Liver (tissue), 9 donors: ENCODE data around the gene RPS6KC1. TPM values are rescaled to one million over a fixed set of nuclear protein-coding genes. Genes with fewer than 3 reads are reported as not detected.

Source experiments
- DNase-seq: peaks from one replicate; pipeline ENCODE4 v3.0.0-alpha.2; 2017; ENCODE audit warnings: low spot score
- H3K27ac ChIP-seq, 2 donors: one replicate each; pipeline ENCODE4 v1.7.0; 2013; ENCODE audit warnings: inconsistent platforms in 2 of 2, low read length in 2 of 2, control low read depth in 1 of 2, low read depth in 1 of 2, mild to moderate bottlenecking in 1 of 2
- H3K27me3 ChIP-seq, 4 donors: one replicate each; pipeline versions ENCODE4 v1.6.1 to v1.7.0; 2013; ENCODE audit warnings: low read length in 3 of 4, inconsistent platforms in 1 of 4, mild to moderate bottlenecking in 1 of 4, moderate library complexity in 1 of 4; ENCODE audit not compliant: control insufficient read depth in 4 of 4, insufficient read depth in 4 of 4
- H3K36me3 ChIP-seq, 4 donors: one replicate each; pipeline versions ENCODE4 v1.6.1 to v1.7.0; 2013; ENCODE audit warnings: low read length in 3 of 4, mild to moderate bottlenecking in 3 of 4, low read depth in 1 of 4, moderate library complexity in 1 of 4; ENCODE audit not compliant: control insufficient read depth in 4 of 4, insufficient read depth in 3 of 4
- H3K4me1 ChIP-seq, 4 donors: one replicate each; pipeline versions ENCODE4 v1.6.1 to v1.7.0; 2013; ENCODE audit warnings: low read length in 3 of 4, mild to moderate bottlenecking in 3 of 4, moderate library complexity in 1 of 4; ENCODE audit not compliant: control insufficient read depth in 4 of 4, insufficient read depth in 4 of 4
- H3K4me3 ChIP-seq, 3 donors: one replicate each; pipeline versions ENCODE4 v1.6.1 to v1.7.0; 2013; ENCODE audit warnings: low read length in 3 of 3, control low read depth in 1 of 3, low read depth in 1 of 3, mild to moderate bottlenecking in 1 of 3
- H3K9ac ChIP-seq, 2 donors: one replicate each; pipeline ENCODE4 v1.7.0; 2013; ENCODE audit warnings: low read length in 2 of 2, mild to moderate bottlenecking in 2 of 2, moderate library complexity in 2 of 2, control low read depth in 1 of 2, low read depth in 1 of 2
- H3K9me3 ChIP-seq, 4 donors: one replicate each; pipeline versions ENCODE4 v1.6.1 to v1.7.0; 2013; ENCODE audit warnings: low read length in 3 of 4; ENCODE audit not compliant: control insufficient read depth in 4 of 4
- FOXA1 ChIP-seq: IDR thresholded peaks from 2 replicates; pipeline ENCODE4 v1.6.1; 2016; ENCODE audit warnings: antibody characterized with exemption
- FOXA2 ChIP-seq: IDR thresholded peaks from 2 replicates; pipeline ENCODE4 v1.6.1; 2016; ENCODE audit warnings: antibody characterized with exemption
- GABPA ChIP-seq, 2 donors: IDR thresholded peaks in 1 of 2; conservative IDR thresholded peaks in 1 of 2; 2 replicates each; pipeline ENCODE4 v1.6.1; 2016; ENCODE audit warnings: antibody characterized with exemption in 2 of 2, mild to moderate bottlenecking in 1 of 2, moderate library complexity in 1 of 2
- HNF4A ChIP-seq, 2 donors: conservative IDR thresholded peaks; 2 replicates each; pipeline ENCODE4 v1.6.1; 2016; ENCODE audit warnings: antibody characterized with exemption in 2 of 2, mild to moderate bottlenecking in 2 of 2
- JUND ChIP-seq, 2 donors: IDR thresholded peaks; 2 replicates each; pipeline ENCODE4 v1.6.1; 2016; ENCODE audit warnings: antibody characterized with exemption in 2 of 2
- MAX ChIP-seq: IDR thresholded peaks from 2 replicates; pipeline ENCODE4 v1.6.1; 2016; ENCODE audit warnings: antibody characterized with exemption
- NR2F2 ChIP-seq: IDR thresholded peaks from 2 replicates; pipeline ENCODE4 v1.6.1; 2016; ENCODE audit warnings: antibody characterized with exemption
- RAD21 ChIP-seq, 2 donors: IDR thresholded peaks; 2 replicates each; pipeline ENCODE4 v1.6.1; 2016; ENCODE audit warnings: antibody characterized with exemption in 2 of 2, mild to moderate bottlenecking in 2 of 2
- REST ChIP-seq: IDR thresholded peaks from 2 replicates; pipeline ENCODE4 v1.6.1; 2016; ENCODE audit warnings: antibody characterized with exemption, mild to moderate bottlenecking
- SP1 ChIP-seq: IDR thresholded peaks from 2 replicates; pipeline ENCODE4 v1.6.1; 2018; ENCODE audit warnings: antibody characterized with exemption, mild to moderate bottlenecking
- TAF1 ChIP-seq: conservative IDR thresholded peaks from 2 replicates; pipeline ENCODE4 v1.6.1; 2016; ENCODE audit warnings: antibody characterized with exemption, mild to moderate bottlenecking
- YY1 ChIP-seq: IDR thresholded peaks from 2 replicates; pipeline ENCODE4 v1.6.1; 2016; ENCODE audit warnings: antibody characterized with exemption, mild to moderate bottlenecking
- ZBTB33 ChIP-seq: IDR thresholded peaks from 2 replicates; pipeline ENCODE4 v1.6.1; 2016; ENCODE audit warnings: antibody characterized with exemption
- WGBS: extraction: QIAGEN DNeasy Blood & Tissue Kit; methylation state at CpG from one replicate; pipeline ENCODE4 v1.1.7; 2013; 5-methylcytosine and 5-hydroxymethylcytosine counted together
- polyA plus RNA-seq, 2 donors: library from polyadenylated mRNA; stranded (reverse) in 1 of 2; unstranded in 1 of 2; fragments of 200-250 nt in 1 of 2; fragments of >200 nt in 1 of 2; fragmentation: Nextera tagmentation in 1 of 2; extraction: Ambion mirVana in 1 of 2; gene quantifications; one replicate each; pipeline versions ENCODE4 v1.2.1 to v1.2.3, GENCODE V29; 2013 to 2015
- total RNA-seq, 2 donors: library from RNA; depleted of rRNA; stranded (reverse); fragments of >200 nt; gene quantifications; one replicate each; pipeline ENCODE4 v1.2.3, GENCODE V29; 2014
- TF ChIP-seq, protein P1 (sequence below): fragments of 150-350 bp; IDR thresholded peaks from 2 replicates; pipeline ENCODE4 v1.5.1; 2017; ENCODE audit warnings: improper control_type of control experiment, low read depth, low read length; ENCODE audit not compliant: missing input control
- TF ChIP-seq, protein P2 (sequence below): IDR thresholded peaks from 2 replicates; pipeline ENCODE4 v1.6.1; 2016; ENCODE audit warnings: antibody characterized with exemption
- donor health status: healthy.
- donor health status: healthy.
- donor health status: healthy.
- donor health status: healthy.
- donor health status: healthy.

The RPS6KC1 gene
- total and polyA plus RNA-seq, 4 donors = 3.5 to 15.6 (median 9.8) TPM

DNA sequence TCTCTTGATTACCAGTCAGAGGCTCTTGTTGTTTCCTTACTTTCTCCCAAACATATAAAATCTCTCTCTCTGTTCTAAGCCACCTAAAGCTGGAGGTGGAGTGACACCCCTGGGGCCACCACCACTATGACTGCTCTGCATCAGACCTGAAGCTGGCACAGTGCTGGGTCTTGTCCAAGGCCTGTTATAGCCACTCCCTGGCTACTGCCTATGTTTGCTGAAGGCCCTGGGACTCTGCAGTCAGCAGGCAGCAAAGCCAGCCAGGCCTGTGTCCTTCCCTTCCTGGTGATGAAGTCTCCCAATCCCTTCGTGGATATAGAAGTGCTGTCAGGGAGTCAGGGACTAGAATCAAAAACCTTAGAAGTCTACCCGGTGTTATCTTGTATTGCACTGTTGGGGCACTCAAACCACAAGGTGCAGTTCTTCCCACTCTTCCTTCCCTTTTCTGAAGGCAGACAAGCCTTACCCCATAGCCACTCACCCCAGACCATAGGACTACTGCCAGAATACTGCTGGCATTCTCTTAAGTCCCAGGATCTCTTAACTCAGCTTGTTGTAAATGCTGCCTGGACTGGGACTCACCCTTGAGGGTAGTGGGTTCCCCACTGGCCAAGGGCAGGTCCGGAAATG, 103.1 kb downstream of the RPS6KC1 start:
- no peak for TF ChIP-seq RAD21 (IDR thresholded peaks at IDR 0.05)
- TF ChIP-seq MAX = no peak
- TF ChIP-seq REST = no peak
- no peak for TF ChIP-seq ZBTB33
- TF ChIP-seq JUND (IDR thresholded peaks at IDR 0.05) = no peak
- TF ChIP-seq YY1 = no peak
- TF ChIP-seq FOXA2 = no peak
- TF ChIP-seq FOXA1 = no peak
- TF ChIP-seq GABPA (IDR thresholded peaks at IDR 0.05 in 1 of 2, conservative IDR thresholded peaks at IDR 0.05 in 1 of 2) = no peak
- TF ChIP-seq NR2F2 = no peak
- no peak for TF ChIP-seq HNF4A (conservative IDR thresholded peaks at IDR 0.05)
- no peak overlapping the region for H3K27ac ChIP-seq
- no peaks in the 10 kb centered on the region for H3K27me3 ChIP-seq
- no peaks in the 10 kb centered on the region for H3K9me3 ChIP-seq
- 83% methylated on average over 3 of the region's 3 CpGs for WGBS
- no peak overlapping the region for H3K9ac ChIP-seq
- H3K36me3 ChIP-seq = no peaks in the 10 kb centered on the region
- H3K4me1 ChIP-seq = no peaks in the 10 kb centered on the region
- no peak for DNase-seq
- no peak overlapping the region for H3K4me3 ChIP-seq

GRCh38 chr1:213159376-213159775, 108.3 kb downstream of the RPS6KC1 start:
- Histone ChIP-seq H3K4me3 (no peak overlapping the region), H3K9me3 (no peaks in the 10 kb centered on the region), H3K36me3 (no peaks in the 10 kb centered on the region), H3K4me1 (peaks cover 0 to 1% (median 0%) of the 10 kb centered on the region in 4 donors), H3K27ac (no peak overlapping the region), H3K9ac (no peak overlapping the region), H3K27me3 (no peaks in the 10 kb centered on the region)
- no peak for TF ChIP-seq JUND (IDR thresholded peaks at IDR 0.05)
- TF ChIP-seq, protein P1, sequence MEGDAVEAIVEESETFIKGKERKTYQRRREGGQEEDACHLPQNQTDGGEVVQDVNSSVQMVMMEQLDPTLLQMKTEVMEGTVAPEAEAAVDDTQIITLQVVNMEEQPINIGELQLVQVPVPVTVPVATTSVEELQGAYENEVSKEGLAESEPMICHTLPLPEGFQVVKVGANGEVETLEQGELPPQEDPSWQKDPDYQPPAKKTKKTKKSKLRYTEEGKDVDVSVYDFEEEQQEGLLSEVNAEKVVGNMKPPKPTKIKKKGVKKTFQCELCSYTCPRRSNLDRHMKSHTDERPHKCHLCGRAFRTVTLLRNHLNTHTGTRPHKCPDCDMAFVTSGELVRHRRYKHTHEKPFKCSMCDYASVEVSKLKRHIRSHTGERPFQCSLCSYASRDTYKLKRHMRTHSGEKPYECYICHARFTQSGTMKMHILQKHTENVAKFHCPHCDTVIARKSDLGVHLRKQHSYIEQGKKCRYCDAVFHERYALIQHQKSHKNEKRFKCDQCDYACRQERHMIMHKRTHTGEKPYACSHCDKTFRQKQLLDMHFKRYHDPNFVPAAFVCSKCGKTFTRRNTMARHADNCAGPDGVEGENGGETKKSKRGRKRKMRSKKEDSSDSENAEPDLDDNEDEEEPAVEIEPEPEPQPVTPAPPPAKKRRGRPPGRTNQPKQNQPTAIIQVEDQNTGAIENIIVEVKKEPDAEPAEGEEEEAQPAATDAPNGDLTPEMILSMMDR = no peak
- TF ChIP-seq, protein P2, sequence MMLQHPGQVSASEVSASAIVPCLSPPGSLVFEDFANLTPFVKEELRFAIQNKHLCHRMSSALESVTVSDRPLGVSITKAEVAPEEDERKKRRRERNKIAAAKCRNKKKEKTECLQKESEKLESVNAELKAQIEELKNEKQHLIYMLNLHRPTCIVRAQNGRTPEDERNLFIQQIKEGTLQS = no peak
- no peak for TF ChIP-seq HNF4A (conservative IDR thresholded peaks at IDR 0.05)
- TF ChIP-seq NR2F2 = no peak
- no peak for TF ChIP-seq SP1
- TF ChIP-seq YY1 = no peak
- TF ChIP-seq REST = no peak
- no peak for TF ChIP-seq ZBTB33
- no peak for TF ChIP-seq TAF1
- TF ChIP-seq MAX = no peak
- no peak for DNase-seq
- WGBS = 92% methylated on average over 5 of the region's 5 CpGs
